ENCODE results near the gene RFXANK.
"Not testable (repeated sequence)": the region's sequence is repeated elsewhere in the genome, so short reads cannot be mapped to it uniquely, and the experiment has no call there.

RFXANK gene

DNA sequence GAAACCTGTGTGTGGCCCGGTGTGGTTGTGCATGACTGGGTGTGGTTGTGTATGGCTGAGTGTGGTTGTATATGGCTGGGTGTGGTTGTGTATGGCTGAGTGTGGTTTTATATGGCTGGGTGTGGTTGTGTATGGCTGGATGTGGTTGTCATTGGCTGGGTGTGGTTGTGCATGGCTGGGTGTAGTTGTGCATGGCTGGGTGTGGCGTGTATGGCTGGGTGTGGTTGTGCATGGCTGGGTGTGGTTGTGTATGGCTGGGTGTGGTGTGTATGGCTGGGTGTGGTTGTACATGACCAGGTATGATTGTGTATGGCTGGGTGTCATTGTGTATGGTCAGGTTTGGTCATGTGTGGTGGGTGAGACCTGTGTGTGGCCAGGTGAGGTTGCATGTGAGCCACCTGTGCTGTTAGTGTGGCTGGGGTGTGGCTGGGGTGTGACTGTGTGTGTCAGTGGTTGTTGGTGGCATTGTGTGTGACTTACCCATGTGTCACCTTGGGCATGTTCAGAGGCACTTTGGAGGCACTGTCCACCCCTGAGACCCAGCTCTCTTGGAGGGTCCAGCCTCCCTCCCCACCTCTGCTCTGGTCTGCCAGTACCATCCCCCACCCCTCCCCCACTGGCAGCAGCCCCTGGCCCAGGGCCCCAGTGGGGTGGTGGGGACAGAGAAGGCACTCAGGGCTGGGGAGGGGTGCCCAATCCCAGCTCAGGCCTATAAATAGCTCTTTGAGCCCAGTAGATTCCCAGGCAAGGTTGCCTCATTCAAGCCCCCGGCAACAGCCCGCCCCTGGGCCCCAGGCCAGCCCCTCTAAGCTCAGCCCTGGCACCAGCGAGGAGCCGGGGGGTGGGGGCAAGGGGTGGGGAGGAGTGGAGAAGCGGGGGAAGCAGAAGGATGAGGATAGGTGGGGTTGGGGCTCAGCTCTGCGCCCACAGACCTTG, 15.8 kb downstream of the RFXANK start:
- no peak for DNase-seq

DNA sequence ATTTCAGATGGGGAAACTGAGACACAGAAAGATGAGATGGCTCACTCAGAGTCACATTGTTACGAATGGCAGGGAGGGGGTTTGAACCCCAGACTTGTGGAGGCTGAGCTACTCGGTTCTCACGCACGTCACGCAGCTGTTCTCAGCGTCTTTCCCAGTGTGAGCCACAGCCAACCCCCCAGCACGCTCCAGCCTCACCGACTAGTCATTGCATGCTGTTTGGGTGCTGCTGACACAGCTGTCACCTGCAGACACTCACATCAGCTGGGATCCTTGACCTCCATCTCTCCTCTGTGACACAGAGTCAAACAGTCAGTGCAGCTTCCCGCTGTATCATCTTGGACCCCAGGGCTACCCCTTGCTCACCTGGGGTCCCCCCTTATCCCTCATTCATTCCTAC, 17.3 kb downstream of the RFXANK start:
- DNase-seq, result no peak

DNA sequence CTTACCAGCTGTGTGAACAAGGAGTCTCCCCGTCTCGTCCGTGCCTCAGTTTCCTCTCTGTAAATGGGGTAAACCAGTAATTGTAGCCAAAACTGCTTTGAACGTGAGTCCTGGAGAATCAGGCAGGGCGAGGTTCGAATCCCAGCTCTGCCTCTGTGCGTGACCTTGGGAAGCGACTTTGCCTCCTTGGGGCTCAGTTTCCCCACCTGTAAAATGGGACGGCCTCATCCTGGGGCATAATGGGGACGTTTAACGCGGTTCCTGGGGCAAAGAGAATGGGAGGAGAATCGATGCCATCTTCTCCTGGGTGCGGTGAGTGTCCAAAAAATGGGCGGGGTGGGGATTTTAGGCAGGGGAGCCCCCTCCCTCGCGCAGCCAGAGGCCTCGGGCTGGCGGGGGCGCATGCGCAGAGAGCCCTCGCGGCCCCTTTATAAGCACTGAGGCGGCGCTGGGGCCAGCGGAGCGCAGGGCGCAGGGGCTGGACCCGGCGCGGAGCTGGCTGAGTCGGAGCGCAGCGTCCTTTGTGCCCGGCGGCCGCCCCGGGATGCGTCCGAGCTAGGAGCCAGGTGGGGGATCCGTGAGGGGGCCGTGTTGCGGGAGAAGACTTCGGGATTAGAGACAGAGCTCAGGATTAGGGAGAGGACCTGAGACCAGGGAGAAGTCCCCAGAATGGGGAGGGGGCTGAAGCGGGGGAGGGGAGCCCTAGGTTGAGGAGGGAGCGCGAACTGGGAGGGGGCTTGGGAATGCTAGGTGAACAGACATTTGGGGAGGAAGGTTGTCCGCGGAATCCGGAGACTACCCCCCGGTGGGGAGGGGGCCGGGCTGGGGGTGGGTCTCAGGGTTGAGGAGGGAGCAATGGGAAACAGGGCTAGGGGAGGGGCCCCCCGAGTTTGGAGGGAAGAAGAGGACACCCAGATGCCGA, 19.7 kb downstream of the RFXANK start, which contains the start of gene NCAN:
TSS of gene NCAN (plus strand) at position 460 of the 922 bp plus-strand sequence. CDS start 4,996 bp downstream, outside the sequence.
- DNase-seq, result no peak

DNA sequence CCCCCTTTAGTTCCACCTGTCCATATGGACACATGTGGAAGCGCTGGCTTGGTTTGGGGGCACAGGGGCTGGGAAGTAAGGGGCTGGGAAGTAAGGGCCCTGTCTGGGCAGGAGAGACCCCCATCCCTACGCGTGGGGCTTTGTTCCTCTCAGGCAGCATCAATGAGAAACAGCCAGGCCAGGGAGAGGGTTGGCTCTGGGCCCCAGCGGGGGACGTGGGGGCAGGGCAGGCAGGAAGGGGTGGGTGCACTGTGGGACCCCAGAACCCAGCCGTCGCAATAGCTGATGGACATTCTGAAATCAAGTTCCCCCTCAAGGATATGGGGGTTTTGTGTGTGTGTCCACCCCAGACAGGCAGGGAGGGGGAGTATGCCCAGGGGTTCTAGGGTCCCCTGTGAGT, 20.9 kb downstream of the RFXANK start:
- no peak for DNase-seq

DNA sequence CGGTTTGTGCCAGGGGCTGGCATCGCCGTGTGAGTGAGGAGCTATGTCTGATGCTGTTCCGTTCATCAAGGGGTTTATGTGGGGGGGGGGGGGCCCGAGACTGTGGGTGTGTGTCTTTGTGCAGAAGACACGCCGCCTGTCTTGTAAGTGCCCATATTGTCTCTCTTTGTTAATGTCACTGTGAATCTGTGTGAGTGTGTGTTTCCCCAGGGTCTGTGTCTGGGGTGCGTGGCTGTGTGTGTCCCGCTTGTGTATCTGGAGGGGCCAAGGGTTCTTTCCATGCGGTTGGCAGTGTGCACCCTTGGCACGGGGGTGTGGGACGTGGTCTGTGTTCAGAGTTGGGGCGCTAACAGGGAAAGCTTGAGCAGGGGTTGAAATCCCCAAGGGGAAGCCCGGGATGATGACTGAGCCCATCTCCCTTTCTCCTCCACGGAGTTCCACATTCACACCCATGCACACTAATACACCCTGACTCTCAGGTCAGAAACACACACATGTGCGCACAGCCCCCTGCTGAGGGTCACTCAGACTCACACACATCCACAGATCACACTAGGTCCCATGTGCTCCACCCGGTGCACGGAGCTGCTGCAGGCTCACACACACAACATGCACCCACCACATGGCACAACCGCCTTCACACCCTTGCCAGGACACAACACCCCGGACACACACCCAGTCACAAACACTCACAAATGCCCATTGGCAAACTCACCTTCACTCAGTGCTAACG, 21.5 kb downstream of the RFXANK start:
- no peak for DNase-seq

DNA sequence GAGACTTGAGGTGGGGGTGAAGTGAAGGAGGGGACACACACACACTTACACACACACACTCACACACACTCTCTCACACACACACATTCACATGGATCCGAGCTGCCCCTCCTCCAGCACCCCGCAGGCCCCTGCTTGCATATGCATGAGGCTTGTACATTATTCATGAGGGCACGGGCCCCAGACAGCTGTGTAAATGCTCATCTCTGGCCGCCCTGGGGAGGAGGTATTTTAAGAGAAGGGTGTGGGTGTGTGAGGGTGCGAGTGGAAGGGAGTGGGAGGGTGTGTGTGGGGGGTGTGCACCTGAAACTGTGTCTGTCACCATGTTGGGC, 22.1 kb downstream of the RFXANK start:
- DNase-seq, result no peak

DNA sequence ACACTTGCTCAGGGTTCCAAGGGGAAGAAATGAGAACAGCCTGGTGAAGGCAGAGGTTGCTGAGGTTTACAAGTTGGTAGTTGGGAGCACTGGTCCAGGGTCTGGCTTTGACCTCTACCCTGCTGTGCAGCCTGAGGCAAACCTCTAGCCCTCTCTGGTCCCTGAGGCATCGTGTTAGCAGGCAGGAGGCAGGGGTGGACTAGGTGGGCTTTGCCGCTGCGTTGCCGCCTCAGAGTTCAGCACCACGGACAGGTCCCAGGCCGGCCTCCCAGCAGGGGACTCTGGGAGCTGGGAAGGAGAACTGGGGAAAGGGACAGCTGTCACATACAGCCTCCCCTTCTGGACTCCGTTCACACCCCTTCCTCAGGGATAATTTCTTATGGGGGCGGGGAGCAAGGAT, 22.8 kb downstream of the RFXANK start:
- peak; percentile 30 for DNase-seq

DNA sequence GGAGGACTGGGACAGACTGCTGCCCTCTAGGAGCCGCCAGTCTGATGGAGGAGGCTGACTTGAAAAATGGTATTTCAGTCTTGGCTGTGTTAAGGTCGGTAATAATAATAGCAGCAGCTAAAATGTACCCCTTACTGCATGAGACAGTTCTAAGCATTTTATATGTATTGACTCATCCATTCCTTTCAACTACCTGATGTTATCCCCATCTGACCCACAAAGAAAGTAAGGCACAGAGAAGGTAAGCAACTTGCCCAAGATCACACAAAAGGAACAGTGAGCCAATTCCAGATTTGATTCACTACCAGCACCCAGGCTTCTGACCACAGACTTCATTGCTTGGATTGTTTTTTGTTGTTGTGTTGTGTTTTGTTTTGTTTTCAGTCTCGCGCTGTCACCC, 23.7 kb downstream of the RFXANK start:
- DNase-seq, result no peak

DNA sequence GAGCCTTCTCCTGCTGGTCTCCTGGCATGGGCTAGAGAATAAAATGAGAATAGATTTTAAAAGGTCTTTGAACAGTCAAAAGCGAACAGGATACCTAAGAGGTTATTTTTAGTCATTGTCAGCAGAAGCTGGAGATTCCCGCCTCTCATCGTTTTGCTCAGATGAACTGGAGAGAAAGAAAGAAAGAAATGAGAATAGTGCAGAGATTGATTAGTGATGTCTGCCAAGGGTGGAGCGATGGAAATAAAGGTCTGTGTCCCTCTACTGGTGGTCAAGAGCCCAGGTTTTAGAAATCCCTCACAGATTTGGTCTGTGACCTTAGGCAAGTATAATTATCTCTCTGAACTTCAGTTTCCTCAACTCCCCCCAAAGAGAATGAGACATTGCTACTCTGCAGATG, 25.0 kb downstream of the RFXANK start:
- DNase-seq, result no peak

DNA sequence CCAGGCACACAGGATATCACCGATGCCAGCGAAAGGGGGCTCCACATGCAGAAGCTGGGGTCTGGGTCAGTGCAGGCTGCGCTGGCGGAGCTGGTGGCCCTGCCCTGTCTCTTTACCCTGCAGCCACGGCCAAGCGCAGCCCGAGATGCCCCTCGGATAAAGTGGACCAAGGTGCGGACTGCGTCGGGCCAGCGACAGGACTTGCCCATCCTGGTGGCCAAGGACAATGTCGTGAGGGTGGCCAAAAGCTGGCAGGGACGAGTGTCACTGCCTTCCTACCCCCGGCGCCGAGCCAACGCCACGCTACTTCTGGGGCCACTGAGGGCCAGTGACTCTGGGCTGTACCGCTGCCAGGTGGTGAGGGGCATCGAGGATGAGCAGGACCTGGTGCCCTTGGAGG, 26.9 kb downstream of the RFXANK start:
- no peak for DNase-seq

DNA sequence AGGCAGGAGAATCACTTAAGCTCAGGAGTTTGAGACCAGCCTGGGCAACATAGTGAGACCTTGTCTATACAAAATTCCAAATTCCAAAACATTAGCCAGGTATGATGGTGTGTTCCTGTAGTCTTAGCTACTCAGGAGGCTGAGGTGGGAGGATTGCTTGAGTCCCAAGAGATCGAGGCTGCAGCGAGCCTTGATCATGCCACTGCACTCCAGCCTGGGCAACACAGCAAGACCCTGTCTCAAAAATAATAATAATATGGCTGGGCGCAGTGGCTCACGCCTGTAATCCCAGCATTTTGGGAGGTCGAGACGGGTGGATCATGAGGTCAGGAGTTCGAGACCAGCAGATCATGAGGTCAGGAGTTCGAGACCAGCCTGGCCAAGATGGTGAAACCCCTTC, 28.9 kb downstream of the RFXANK start:
- DNase-seq, result not testable (repeated sequence)

DNA sequence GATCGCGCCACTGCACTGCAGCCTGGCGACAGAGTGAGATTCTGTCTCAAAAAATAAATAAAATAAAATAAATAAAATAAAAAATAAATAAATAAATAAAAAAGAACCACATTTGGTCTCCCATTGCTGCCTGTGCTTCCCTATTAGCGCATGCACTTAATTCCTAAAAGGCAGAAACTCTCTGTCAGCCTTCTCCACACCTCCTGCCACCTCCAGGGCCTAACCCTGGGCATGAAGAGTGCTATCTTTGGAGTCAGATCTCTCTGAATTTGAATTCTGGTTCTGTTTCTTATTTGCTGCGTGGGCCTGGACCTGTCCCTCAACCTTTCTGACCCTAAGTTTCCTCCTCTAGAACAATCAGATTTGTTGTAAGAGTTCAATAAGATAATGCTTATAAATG, 31.0 kb downstream of the RFXANK start:
- no peak for DNase-seq

DNA sequence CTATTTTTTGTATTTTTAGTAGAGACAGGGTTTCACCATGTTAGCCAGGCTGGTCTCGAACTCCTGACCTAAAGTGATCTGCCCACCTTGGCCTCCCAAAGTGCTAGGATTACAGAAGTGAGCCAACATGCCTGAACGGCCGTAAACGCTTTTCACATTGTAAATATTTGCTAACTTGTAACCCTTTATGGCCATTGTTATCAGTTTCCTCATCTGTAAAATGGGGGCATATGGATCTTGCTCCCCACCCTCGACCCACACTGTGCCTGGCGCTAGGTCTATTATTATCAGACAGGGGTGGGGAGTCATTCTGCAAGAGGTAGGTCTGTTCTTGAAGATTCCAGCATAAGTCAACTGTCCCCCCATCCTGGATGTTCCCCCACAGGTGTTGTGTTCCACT, 31.6 kb downstream of the RFXANK start:
- DNase-seq, result no peak

DNA sequence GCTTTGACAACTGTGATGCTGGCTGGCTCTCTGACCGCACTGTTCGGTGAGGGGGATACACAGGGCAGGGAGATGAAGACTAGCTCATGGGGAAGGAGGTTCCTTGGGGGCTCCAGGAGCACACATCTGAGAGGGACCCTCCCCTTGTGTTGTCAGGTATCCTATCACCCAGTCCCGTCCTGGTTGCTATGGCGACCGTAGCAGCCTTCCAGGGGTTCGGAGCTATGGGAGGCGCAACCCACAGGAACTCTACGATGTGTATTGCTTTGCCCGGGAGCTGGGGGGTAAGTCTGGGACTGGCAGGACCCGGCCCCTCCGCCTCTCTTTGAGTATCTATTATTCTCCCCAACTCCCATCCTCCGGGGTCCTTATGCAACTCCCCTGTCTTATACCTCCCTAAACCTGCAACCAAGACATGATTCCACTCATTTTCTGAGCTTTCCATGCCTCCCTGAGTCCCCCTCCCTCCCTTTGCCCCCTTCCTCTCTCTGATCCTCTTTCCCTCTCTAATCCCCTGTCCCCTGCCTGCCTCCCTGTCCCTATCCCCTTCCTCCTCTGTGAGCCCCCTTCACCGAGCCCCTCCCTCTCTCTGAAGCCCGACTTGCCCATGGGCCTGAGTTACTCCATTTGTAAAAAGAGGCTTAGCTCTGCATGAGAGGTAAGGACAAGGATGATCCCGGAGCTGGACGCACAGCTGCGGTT, 32.2 kb downstream of the RFXANK start:
- DNase-seq, result no peak

DNA sequence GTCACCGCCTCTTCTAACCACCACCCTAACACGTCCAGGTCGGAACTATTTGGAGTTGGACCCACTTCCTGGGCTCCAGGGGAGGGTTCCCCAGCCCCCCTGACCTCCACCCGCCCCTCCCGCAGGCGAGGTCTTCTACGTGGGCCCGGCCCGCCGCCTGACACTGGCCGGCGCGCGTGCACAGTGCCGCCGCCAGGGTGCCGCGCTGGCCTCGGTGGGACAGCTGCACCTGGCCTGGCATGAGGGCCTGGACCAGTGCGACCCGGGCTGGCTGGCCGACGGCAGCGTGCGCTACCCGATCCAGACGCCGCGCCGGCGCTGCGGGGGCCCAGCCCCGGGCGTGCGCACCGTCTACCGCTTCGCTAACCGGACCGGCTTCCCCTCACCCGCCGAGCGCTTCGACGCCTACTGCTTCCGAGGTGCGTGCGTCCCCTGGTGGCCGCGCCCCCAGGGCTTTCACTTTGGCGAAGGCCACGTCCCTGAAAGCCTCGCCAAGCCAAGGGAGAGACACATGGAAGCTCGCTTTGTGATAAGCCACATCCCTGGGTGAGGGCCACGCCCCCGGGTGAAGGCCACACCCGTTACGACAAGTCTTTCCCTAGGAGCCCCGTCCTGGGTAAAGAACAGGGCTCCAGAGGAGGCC, 32.9 kb downstream of the RFXANK start:
- peak; percentile 85 for DNase-seq

DNA sequence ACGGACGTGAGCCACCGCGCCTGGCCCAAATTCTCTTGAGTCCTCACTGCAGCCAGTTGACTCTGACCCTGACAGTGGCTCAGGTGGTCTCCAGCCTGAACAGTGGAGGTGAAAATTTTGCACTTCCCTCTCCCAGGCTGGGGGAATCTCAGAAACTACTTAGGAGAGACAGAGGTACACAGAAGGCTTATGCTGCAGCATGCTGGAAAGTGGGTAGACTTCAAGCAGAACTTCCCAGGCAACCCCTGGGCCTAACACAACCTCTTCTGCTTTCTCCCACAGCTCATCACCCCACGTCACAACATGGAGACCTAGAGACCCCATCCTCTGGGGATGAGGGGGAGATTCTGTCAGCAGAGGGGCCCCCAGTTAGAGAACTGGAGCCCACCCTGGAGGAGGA, 34.1 kb downstream of the RFXANK start:
- DNase-seq, result no peak

DNA sequence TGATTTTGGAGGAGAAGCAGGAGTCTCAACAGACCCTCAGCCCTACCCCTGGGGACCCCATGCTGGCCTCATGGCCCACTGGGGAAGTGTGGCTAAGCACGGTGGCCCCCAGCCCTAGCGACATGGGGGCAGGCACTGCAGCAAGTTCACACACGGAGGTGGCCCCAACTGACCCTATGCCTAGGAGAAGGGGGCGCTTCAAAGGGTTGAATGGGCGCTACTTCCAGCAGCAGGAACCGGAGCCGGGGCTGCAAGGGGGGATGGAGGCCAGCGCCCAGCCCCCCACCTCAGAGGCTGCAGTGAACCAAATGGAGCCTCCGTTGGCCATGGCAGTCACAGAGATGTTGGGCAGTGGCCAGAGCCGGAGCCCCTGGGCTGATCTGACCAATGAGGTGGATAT, 34.6 kb downstream of the RFXANK start:
- no peak for DNase-seq

DNA sequence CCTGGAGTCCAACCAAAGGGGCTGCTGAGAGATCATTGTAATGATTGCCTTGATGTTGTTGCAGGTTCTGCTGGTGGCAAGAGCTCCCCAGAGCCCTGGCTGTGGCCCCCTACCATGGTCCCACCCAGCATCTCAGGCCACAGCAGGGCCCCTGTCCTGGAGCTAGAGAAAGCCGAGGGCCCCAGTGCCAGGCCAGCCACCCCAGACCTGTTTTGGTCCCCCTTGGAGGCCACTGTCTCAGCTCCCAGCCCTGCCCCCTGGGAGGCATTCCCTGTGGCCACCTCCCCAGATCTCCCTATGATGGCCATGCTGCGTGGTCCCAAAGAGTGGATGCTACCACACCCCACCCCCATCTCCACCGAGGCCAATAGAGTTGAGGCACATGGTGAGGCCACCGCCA, 35.2 kb downstream of the RFXANK start:
- DNase-seq, result no peak

DNA sequence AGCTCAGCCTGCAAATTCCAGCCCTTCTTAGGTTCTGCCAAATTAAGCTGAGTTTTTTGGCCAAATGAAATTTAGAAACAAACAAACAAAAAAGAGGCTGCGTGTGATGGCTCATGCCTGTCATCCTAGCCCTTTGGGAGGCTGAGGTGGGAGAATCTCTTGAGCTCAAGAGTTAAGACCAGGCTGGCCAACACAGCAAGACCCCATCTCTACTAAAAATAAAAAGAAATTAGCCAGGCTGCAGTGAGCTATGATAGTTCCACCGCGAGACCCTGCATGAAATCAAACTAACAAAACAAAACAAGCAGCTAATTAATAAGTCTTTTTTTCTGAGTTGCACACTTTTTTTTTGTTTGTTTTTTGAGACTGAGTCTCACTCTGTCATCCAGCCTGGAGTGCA, 37.6 kb downstream of the RFXANK start:
- DNase-seq, result no peak

DNA sequence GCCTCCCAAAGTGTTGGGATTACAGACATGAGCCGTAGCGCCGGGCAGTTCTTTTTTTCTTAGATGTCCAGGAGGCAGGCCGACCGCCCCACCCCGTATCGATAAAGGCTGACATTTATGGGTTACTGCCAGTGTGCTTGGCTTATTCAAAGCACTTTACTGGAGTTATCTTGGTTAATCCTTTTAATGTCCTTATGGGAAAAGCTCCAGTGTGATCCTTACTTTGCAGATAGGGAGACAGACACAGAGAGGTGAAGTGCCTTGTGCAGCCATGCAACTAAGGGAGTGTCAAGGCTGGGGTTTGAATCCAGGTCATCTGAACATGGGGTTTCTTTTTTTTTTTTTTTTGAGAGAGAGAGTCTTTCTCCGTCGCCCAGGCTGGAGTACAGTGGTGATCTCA, 38.9 kb downstream of the RFXANK start:
- no peak for DNase-seq

DNA sequence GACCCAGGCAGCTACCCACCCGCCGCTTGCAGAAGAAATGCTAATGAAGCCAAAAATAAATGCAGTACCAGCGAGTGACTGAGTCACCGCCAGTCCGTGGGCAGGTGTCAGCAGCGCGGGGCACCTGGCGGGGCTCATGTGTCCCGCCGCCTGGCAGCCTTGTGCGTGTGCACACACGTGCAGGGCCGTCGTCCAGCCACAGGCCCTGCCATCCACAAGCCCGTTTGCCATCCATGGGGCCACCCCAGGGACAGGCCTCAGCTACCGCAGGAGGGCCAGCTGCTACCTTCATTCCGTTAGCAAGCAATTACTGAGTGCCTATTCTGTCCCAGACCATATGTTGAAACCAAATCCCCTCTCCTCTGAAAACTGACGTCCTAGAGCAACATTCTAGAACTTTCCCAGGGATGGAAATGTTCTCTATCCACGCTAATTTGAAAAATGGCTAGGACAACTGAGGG, 40.2 kb downstream of the RFXANK start:
- no peak for DNase-seq
